ENCODE measurements around the gene GLRB. TPM values are rescaled to one million over a fixed set of nuclear protein-coding genes. Genes with fewer than 3 reads are reported as not detected.

GLRB gene
- total RNA-seq, 1 donor from 2014 or later = 12.6 TPM

- no peak for TF ChIP-seq CTCF (IDR thresholded peaks at IDR 0.05)
- H3K9me3 Mint-ChIP-seq (ENCODE audit: low read depth) = no peaks in the 10 kb centered on the region
- no peaks in the 10 kb centered on the region for H3K27me3 Mint-ChIP-seq (ENCODE audit: low read depth)
- no peak for DNase-seq (ENCODE audit: low spot score)
- H3K36me3 Mint-ChIP-seq (ENCODE audit: low read depth) = no peaks in the 10 kb centered on the region
- H3K4me1 Mint-ChIP-seq (ENCODE audit: low read depth) = peaks cover 10% of the 10 kb centered on the region
- H3K4me3 Mint-ChIP-seq (ENCODE audit: unreplicated experiment) = no peak overlapping the region
- H3K27ac Mint-ChIP-seq (ENCODE audit: unreplicated experiment) = no peak overlapping the region
Measured at GRCh38 chr4:157096439-157096838, 20.5 kb downstream of the GLRB start.

GRCh38 chr4:157099506-157099905 lies 23.6 kb downstream of the GLRB start:
- Mint-ChIP-seq H3K36me3 (ENCODE audit: low read depth) (no peaks in the 10 kb centered on the region), H3K27ac (ENCODE audit: unreplicated experiment) (no peak overlapping the region), H3K27me3 (ENCODE audit: low read depth) (no peaks in the 10 kb centered on the region), H3K4me1 (ENCODE audit: low read depth) (peaks cover 10% of the 10 kb centered on the region), H3K9me3 (ENCODE audit: low read depth) (no peaks in the 10 kb centered on the region), H3K4me3 (ENCODE audit: unreplicated experiment) (no peak overlapping the region)
- no peak for DNase-seq (ENCODE audit: low spot score)
- TF ChIP-seq CTCF (IDR thresholded peaks at IDR 0.05) = no peak

DNA sequence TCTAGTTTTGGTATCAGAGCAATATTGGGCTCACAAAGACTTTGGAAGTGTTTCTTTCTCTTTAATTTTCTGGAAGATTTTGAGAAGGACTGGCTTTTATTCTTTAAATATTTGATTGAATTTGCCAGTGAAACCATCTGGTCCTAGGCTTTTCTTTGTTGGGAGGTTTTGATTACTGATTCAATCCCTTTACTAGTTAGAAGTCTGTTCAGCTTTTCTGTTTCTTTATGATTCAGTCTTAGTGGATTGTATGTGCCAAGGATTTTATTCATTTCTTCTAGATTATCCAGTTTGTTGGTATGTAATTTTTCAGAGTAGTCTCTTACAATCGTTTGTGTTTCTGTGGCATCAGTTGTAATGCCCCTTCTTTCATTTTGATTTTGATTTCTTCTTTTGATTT lies 28.6 kb downstream of the GLRB start:
- Mint-ChIP-seq H3K4me3 (ENCODE audit: unreplicated experiment) (no peak overlapping the region), H3K9me3 (ENCODE audit: low read depth) (peaks cover 22% of the 10 kb centered on the region), H3K27ac (ENCODE audit: unreplicated experiment) (no peak overlapping the region), H3K4me1 (ENCODE audit: low read depth) (peaks cover 7% of the 10 kb centered on the region), H3K36me3 (ENCODE audit: low read depth) (peaks cover 3% of the 10 kb centered on the region), H3K27me3 (ENCODE audit: low read depth) (no peaks in the 10 kb centered on the region)
- DNase-seq (ENCODE audit: low spot score) = no peak
- TF ChIP-seq CTCF (IDR thresholded peaks at IDR 0.05) = no peak

GRCh38 chr4:157114671-157115070 lies 38.7 kb downstream of the GLRB start:
- no peak for TF ChIP-seq CTCF (IDR thresholded peaks at IDR 0.05)
- Mint-ChIP-seq H3K4me1 (ENCODE audit: low read depth) (peaks cover 33% of the 10 kb centered on the region), H3K4me3 (ENCODE audit: unreplicated experiment) (no peak overlapping the region), H3K36me3 (ENCODE audit: low read depth) (peaks cover 2% of the 10 kb centered on the region), H3K27ac (ENCODE audit: unreplicated experiment) (peak overlapping the region; percentile 51), H3K27me3 (ENCODE audit: low read depth) (no peaks in the 10 kb centered on the region), H3K9me3 (ENCODE audit: low read depth) (peaks cover 3% of the 10 kb centered on the region)
- DNase-seq (ENCODE audit: low spot score) = no peak

GRCh38 chr4:157115613-157116335 lies 39.8 kb downstream of the GLRB start:
- Mint-ChIP-seq H3K4me3 (ENCODE audit: unreplicated experiment) (no peak overlapping the region), H3K27me3 (ENCODE audit: low read depth) (no peaks in the 10 kb centered on the region), H3K9me3 (ENCODE audit: low read depth) (peaks cover 3% of the 10 kb centered on the region), H3K36me3 (ENCODE audit: low read depth) (peaks cover 2% of the 10 kb centered on the region), H3K4me1 (ENCODE audit: low read depth) (peaks cover 33% of the 10 kb centered on the region), H3K27ac (ENCODE audit: unreplicated experiment) (peak overlapping the region; percentile 90)
- TF ChIP-seq CTCF (IDR thresholded peaks at IDR 0.05) = no peak
- DNase-seq (ENCODE audit: low spot score) = no peak

All from chondrocyte (in vitro differentiated cells).